Stomach (tissue), 9 donors: ENCODE results near the gene KRT86. TPM values are rescaled to one million over a fixed set of nuclear protein-coding genes. Genes with fewer than 3 reads are reported as not detected.
"Not testable (repeated sequence)": the region's sequence is repeated elsewhere in the genome, so short reads cannot be mapped to it uniquely, and the experiment has no call there.

Source experiments
- DNase-seq, 2 donors: peaks; one replicate each; pipeline versions ENCODE4 v3.0.0 to v3.0.0-alpha.2; 2013 to 2019
- H3K27ac ChIP-seq, 5 donors: fragments of 200-600 bp in 4 of 5; sonication (generic) in 4 of 5; one replicate each; pipeline ENCODE4 v1.5.1; 2013 to 2019; ENCODE audit warnings: mild to moderate bottlenecking in 1 of 5, moderate library complexity in 1 of 5
- H3K27me3 ChIP-seq, 3 donors: fragments of 200-600 bp; sonication (generic); one replicate each; pipeline ENCODE4 v1.5.1; 2017 to 2019; ENCODE audit warnings: mixed run types in 1 of 3
- H3K36me3 ChIP-seq, 4 donors: fragments of 200-600 bp; sonication (generic); 1 replicate in 3 of 4; 2 replicates in 1 of 4; pipeline ENCODE4 v1.5.1; 2016 to 2019
- H3K4me1 ChIP-seq, 4 donors: fragments of 200-600 bp; sonication (generic); one replicate each; pipeline ENCODE4 v1.5.1; 2016 to 2019
- H3K4me3 ChIP-seq, 4 donors: fragments of 200-600 bp; sonication (generic) in 3 of 4; one replicate each; pipeline ENCODE4 v1.5.1; 2016 to 2019; ENCODE audit warnings: mild to moderate bottlenecking in 1 of 4
- H3K9me3 ChIP-seq, 4 donors: fragments of 200-600 bp; sonication (generic); one replicate each; pipeline ENCODE4 v1.5.1; 2016 to 2019
- CTCF ChIP-seq, 7 experiments: fragments of 450-650 bp in 4 of 7; fragments of 200-600 bp in 3 of 7; sonication (generic) in 3 of 7; IDR thresholded peaks; one replicate each; pipeline ENCODE4 v1.5.1; 2016 to 2019; ENCODE audit warnings: antibody characterized with exemption in 7 of 7, control low read depth in 2 of 7, mild to moderate bottlenecking in 1 of 7
- EP300 ChIP-seq: sonication (generic); formaldehyde crosslinking; IDR thresholded peaks from one replicate; pipeline ENCODE4 v1.6.1; 2017; ENCODE audit warnings: antibody characterized with exemption
- POLR2A ChIP-seq, 4 donors: fragments of 450-650 bp; IDR thresholded peaks; one replicate each; pipeline ENCODE4 v1.6.1; 2016; ENCODE audit warnings: antibody characterized with exemption in 4 of 4, control low read depth in 2 of 4, mild to moderate bottlenecking in 1 of 4, moderate library complexity in 1 of 4
- POLR2AphosphoS5 ChIP-seq, 3 donors: sonication (generic); formaldehyde crosslinking; IDR thresholded peaks; one replicate each; pipeline ENCODE4 v1.6.1; 2016; ENCODE audit warnings: antibody characterized with exemption in 3 of 3
- WGBS, 5 donors: extraction: QIAGEN DNeasy Blood & Tissue Kit in 3 of 5; methylation state at CpG; one replicate each; pipeline versions ENCODE4 v1.1.5 to v1.1.7; 2013 to 2018; 5-methylcytosine and 5-hydroxymethylcytosine counted together
- intact Hi-C: fragments of 100-400 bp; cut with DNase I; formaldehyde crosslinking; loops from one replicate; pipeline ENCODE4 v1.15.1; 2023; ENCODE audit warnings: low total_unique reads
- polyA plus RNA-seq, 3 donors: library from polyadenylated mRNA; stranded (reverse); fragments of 200-250 nt; gene quantifications; one replicate each; pipeline ENCODE4 v1.2.3, GENCODE V29; 2013
- total RNA-seq, 5 donors: library from RNA; depleted of rRNA; stranded (reverse); fragments of >200 nt; gene quantifications; one replicate each; pipeline versions ENCODE4 v1.1.0 to v1.2.3, GENCODE V29; 2014 to 2016
- donor health status: healthy with polysubstance abuse.
- donor health status: Bipolar disorder and iron deficiency.
- donor health status: healthy.

KRT86 gene
- total and polyA plus RNA-seq, 8 donors, result not detected

GRCh38 chr12:52257074-52257551, 17.3 kb upstream of the KRT86 start:
- Histone ChIP-seq H3K9me3 (no peaks in the 10 kb centered on the region), H3K36me3 (no peaks in the 10 kb centered on the region), H3K4me3 (no peak overlapping the region), H3K27me3 (peaks cover 0 to 70% (median 31%) of the 10 kb centered on the region in 3 donors), H3K4me1 (peaks cover 7 to 12% (median 10%) of the 10 kb centered on the region in 4 donors), H3K27ac (no peak overlapping the region)
- intact Hi-C loops, result no loop called here
- TF ChIP-seq CTCF (IDR thresholded peaks at IDR 0.05), result no peak
- WGBS, 5 donors, result 72 to 97% (median 90%) methylated on average over 1 to 4 of the region's 4 CpGs
- no peak for DNase-seq

GRCh38 chr12:52257922-52258321, 16.5 kb upstream of the KRT86 start:
- 49 to 77% (median 55%) methylated on average over 7 to 13 of the region's 13 CpGs for WGBS, 5 donors
- H3K4me3 ChIP-seq, result peak overlapping the region in 2 of 4 donors; percentile 35 to 38
- intact Hi-C loops, DNase-seq, H3K27ac ChIP-seq, H3K9me3 ChIP-seq, H3K36me3 ChIP-seq: not testable (repeated sequence)
- H3K27me3 ChIP-seq, result peaks cover 0 to 78% (median 31%) of the 10 kb centered on the region in 3 donors
- H3K4me1 ChIP-seq, result peaks cover 7 to 12% (median 10%) of the 10 kb centered on the region in 4 donors

GRCh38 chr12:52258335-52258901, 16.0 kb upstream of the KRT86 start:
- Histone ChIP-seq H3K27ac (no peak overlapping the region), H3K9me3 (no peaks in the 10 kb centered on the region), H3K4me1 (peaks cover 7 to 12% (median 10%) of the 10 kb centered on the region in 4 donors), H3K27me3 (peaks cover 0 to 78% (median 31%) of the 10 kb centered on the region in 3 donors), H3K4me3 (peak overlapping the region; percentile 19 to 38 (median 33)), H3K36me3 (no peaks in the 10 kb centered on the region)
- WGBS, 5 donors, result 5 to 18% (median 6%) methylated on average over 12 to 72 of the region's 72 CpGs
- TF ChIP-seq CTCF (IDR thresholded peaks at IDR 0.05), result no peak
- no peak for TF ChIP-seq POLR2AphosphoS5 (IDR thresholded peaks at IDR 0.05)
- TF ChIP-seq POLR2A (IDR thresholded peaks at IDR 0.05), result no peak
- TF ChIP-seq EP300, result no peak
- intact Hi-C loops, result no loop called here
- peak; percentile 41 to 78 for DNase-seq

- no peak for TF ChIP-seq EP300
- TF ChIP-seq CTCF (IDR thresholded peaks at IDR 0.05), result no peak
- TF ChIP-seq POLR2AphosphoS5 (IDR thresholded peaks at IDR 0.05), result no peak
- no peak for TF ChIP-seq POLR2A (IDR thresholded peaks at IDR 0.05)
- intact Hi-C loops, result no loop called here
- no peak overlapping the region for H3K27ac ChIP-seq
- no peaks in the 10 kb centered on the region for H3K9me3 ChIP-seq
- H3K4me3 ChIP-seq, result no peak overlapping the region
- peaks cover 0 to 79% (median 31%) of the 10 kb centered on the region in 3 donors for H3K27me3 ChIP-seq
- peaks cover 7 to 12% (median 10%) of the 10 kb centered on the region in 4 donors for H3K4me1 ChIP-seq
- H3K36me3 ChIP-seq, result no peaks in the 10 kb centered on the region
- DNase-seq, result no peak
- 77 to 85% (median 83%) methylated on average over 6 of the region's 6 CpGs for WGBS, 5 donors
These were observed 14.7 kb upstream of the KRT86 start for GRCh38 chr12:52259657-52260243.
